Fibroblast of gingiva (primary cell): Measurements from ENCODE around the gene PCID2.
A peak's percentile ranks its signal among the peaks of the same experiment; 100 is the strongest.

Source experiments
- DNase-seq: peaks from one replicate; pipeline ENCODE4 v3.0.0-alpha.2; 2011; ENCODE audit warnings: low read depth

The PCID2 gene

GRCh38 chr13:113219256-113219940, 10.9 kb upstream of the PCID2 start:
- no peak for DNase-seq

GRCh38 chr13:113218586-113218985, 10.1 kb upstream of the PCID2 start:
- no peak for DNase-seq

- peak; percentile 72 for DNase-seq
Observed at GRCh38 chr13:113216254-113217048, 8.0 kb upstream of the PCID2 start.

DNA sequence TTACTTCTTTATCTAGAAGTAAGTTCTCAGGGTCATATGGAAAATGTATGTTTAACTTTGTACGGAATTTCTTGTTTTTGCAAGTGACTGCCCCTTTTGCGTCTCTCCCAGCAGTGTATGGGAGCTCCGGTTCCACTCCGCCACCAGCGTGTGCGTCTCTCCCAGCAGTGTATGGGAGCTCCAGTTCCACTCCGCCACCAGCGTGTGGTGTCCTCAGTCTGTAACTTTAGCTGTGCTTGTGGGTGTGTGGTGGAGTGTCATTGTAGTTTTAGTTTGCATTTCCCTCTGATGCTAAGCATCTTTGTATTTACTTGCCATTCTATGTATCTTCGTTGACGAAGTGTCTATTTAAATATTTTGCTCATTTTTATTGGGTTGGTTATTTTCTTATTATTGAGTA, 3.3 kb upstream of the PCID2 start:
- DNase-seq, result no peak

DNA sequence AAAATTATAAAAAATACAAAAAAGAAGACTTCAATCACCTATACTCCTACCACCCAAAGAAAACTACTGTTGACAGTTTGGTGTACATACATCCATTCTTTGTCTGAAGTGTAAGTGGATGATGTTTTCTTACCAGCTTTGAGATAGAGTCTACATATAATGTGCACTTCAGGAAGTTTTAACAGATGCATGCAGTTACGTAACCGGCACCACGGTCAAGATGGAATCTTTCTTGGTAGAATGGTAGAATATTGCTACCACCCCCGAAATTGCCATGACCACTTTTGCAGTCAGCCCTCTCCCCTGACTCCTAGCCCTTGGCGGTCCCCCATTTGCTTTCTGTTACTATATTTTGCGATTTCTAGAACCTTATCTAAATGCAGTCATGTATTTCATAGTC, 2.4 kb upstream of the PCID2 start:
- DNase-seq, result no peak

- peak; percentile 45 for DNase-seq
Observed at GRCh38 chr13:113209759-113210421, 1.4 kb upstream of the PCID2 start.

GRCh38 chr13:113209336-113209758, 878 bp upstream of the PCID2 start, which contains the start of gene CUL4A:
Gene CUL4A, plus strand, starts transcription at chr13:113209613. Its CDS starts 15 bp downstream, at chr13:113209628.
- DNase-seq, result peak; percentile 77

GRCh38 chr13:113207890-113208420, 514 bp downstream of the PCID2 start:
- DNase-seq, result peak; percentile 60

DNA sequence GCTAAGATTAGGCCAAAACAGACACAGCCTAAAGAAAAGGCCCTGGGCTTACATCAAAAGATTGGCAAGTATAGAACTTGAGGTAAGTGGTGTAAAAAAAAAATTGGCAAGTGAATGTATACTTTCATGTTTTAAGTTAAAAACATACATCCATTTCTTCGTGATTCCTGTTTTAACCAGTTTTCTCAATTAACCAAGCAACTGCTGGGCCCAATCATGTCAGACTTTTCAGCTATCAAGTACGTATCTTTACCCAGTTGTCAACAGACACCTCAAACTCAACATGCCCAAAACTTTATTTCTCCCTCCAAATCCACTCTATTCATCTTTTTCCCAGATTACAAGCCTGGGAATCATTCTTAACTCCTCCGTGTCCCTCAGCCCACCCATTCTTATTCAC, 1.0 kb downstream of the PCID2 start:
- DNase-seq, result no peak

DNA sequence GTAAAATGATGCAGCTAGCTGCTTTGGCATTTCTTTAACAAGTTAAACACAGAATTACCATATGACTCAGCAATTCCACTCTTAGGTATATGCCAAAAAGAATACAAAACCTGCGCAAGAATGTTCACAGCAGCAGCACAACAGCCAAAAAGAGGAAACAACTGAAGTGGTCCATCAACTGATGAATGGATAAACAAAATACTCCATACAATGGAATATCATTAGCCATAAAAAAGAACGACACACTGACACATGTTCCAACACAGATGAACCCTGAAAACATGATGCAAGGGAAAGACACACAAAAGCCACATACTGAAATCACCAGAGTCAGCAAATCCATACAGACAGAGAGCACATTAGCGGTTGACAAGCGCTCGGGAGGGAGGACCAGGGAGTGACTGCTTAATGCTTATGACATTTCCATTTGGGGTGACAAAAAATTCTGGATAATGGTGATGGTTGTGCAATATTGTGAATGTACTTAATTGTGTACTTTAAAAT, 3.0 kb downstream of the PCID2 start:
- peak; percentile 79 for DNase-seq

- no peak for DNase-seq
Observed at GRCh38 chr13:113204378-113204734, 4.1 kb downstream of the PCID2 start.

DNA sequence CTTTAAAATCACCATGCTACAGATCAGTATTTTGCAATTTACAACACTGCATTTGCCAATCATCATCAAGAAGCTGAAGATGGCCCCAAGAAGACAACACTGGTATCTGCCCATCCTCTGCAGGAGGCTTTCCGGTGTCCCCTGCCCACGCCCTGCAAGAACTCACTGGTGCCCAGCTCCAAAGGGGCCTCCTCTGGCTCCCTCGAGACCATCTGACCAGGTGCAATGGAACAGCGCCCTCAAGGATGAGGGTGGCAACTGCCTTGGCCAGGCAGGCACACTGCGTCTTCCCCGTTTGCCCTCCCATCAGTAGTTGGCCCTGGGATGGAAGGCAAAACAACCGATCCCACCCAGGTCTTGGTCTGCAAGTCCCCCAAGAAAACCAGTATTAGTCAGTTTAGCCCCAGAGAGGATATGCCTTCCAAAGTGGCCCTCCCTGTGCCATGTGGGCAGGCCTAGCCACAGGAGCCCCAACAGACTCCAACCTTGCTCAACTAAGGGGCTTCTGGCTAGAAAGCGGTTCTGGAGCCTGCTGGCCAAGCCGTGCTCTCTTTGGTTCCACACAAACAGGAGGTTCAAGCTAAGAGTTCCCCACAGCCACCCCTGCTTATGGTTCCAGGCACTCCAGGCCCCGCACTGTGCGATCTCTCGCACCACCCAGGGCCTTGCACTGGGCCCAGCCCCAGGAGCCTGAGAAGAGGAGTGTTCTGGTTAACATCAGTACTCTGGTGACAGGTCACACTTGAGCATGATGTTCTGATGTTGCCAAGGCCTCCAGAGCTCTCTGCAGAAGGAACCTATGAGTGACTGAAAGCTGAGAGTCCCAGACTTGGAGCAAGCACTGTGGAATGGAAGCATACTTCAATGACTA, 4.7 kb downstream of the PCID2 start:
- no peak for DNase-seq

GRCh38 chr13:113202912-113203311, 5.6 kb downstream of the PCID2 start:
- DNase-seq, result no peak

GRCh38 chr13:113201815-113202214, 6.7 kb downstream of the PCID2 start:
- no peak for DNase-seq

DNA sequence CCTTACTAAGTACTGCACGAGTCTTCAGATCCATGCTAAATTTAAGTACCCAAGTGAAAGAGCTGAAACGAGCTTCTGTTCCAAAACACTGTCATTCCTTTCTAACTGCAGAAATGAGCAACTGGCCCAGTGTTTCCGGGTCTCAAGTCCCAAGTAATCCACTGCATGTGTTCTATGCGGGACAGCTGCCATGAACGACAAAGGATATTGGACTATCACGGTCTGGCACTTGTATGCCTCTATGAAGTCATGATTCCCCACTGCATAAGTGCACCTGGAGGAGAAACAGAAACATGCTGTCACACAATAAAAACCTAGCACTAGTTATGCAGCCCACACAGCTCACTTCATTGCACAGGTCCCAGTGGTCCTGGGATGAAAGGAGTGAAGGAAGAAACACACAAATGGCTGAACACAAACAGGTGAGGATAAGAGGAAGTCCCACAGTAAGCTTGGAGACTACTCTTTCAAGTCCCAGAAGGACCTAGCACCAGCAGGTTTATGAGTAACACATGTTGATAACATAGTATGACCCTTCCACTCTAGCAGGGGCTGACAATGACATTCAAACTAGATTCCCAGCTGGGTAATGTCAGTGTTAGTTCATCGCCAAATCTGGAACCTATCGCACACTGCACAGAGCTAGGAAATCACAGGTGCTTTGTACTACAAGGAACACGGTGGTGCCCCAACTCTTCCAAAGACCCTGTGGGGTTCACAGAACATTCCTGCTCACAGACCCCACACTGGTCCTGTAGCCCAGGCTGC, 11.3 kb downstream of the PCID2 start:
- DNase-seq, result no peak

GRCh38 chr13:113195360-113195759, 13.1 kb downstream of the PCID2 start:
- DNase-seq, result no peak

DNA sequence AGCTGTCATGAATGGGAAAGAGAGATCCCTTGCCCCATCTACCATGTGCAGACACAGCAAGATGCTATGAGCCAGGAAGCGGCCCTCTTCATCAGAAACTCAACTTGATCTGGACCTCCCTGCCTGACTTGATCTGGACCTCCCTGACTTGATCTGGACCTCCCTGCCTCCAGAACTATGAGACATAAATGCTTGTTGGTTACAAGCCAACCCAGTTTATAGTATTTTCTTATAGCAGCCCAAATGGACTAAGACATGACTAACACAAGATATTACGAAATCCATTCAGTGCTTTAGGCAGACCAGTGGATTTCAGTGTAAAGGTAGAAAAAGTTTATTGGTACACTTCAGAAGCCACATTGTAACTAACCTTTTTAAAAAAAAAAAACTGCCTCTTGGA, 15.6 kb downstream of the PCID2 start:
- DNase-seq, result peak; percentile 67

GRCh38 chr13:113192279-113192678, 16.2 kb downstream of the PCID2 start:
- no peak for DNase-seq

- no peak for DNase-seq
Observed at GRCh38 chr13:113190181-113190580, 18.3 kb downstream of the PCID2 start.

DNA sequence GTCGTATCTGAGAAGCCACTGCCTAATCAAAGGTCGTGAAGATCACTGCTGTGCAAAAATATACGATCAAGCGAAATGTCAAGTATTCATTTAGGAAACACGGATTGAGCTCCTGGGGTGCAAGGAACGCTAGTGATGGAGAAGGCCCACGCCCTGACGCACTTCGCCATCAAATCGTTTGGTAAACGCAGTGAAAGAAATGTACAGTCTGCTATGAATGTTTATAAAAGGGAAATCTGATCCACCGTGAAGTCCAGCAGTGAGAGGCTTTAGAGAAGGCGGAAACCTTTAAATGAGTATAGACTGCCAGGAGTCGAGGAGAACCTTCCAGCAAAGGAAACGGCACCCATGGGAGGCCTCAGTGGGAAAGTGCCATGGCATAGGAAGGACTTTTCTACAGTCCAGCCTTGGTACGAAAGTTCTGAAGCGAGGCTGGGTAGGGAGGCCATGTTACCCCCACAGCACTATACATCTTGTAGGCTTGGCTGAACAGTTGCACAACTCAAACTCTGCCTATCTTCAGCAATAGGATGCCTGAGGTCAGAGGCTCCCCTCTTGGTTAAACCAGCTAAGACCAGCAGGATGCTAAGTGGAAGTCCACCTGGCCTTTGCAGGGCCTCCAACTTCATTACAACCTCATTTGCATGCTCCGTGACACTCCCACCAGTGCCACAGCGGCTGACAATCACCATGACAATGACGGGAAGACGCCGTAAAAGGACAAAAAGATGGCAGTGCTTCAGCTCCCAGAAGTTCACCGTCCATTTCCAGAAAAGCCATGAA, 20.4 kb downstream of the PCID2 start:
- peak; percentile 67 for DNase-seq
